GM12878 (cell line): Measurements from ENCODE around the gene SLC26A1. TPM values are rescaled to one million over a fixed set of nuclear protein-coding genes. Genes with fewer than 3 reads are reported as not detected.

Experiments used
- ATAC-seq: fragments of 200-7000 bp; cut with Tn5 transposase; 3 replicates; pipeline ENCODE4 v1.9.1; 2020; ENCODE audit warnings: mild to moderate bottlenecking, moderate library complexity
- BruUV-seq: library from RNA; stranded (reverse); fragments of 400-500 nt; replicated peaks from 2 replicates; lab custom pipeline; 2021; lab: Mats Ljungman, UMichigan
- CTCF ChIA-PET: fragments of 300-600 bp; sonication (Branson Sonifier 250); formaldehyde crosslinking; extraction: SDS; loops from one replicate; lab custom pipeline; 2021; ENCODE audit warnings: inconsistent platforms; lab: Yijun Ruan, JAX
- POLR2A ChIA-PET: fragments of 350-600 bp; formaldehyde crosslinking; extraction: SDS; loops from one replicate; lab custom pipeline; 2021; ENCODE audit warnings: inconsistent platforms; lab: Charles Lee
- RAD21 ChIA-PET: fragments of 300-600 bp; sonication (Branson Sonifier 250); formaldehyde crosslinking; loops from one replicate; lab custom pipeline; 2023; ENCODE audit warnings: antibody characterized with exemption; ENCODE audit not compliant: unreplicated experiment; lab: Charles Lee
- SMC1A ChIA-PET: fragments of 300-600 bp; sonication (Branson Sonifier 250); formaldehyde crosslinking; loops from one replicate; lab custom pipeline; 2023; ENCODE audit not compliant: unreplicated experiment, uncharacterized antibody; lab: Charles Lee
- DNase-seq: peaks from one replicate; pipeline ENCODE4 v3.0.0-alpha.2; 2011; ENCODE audit warnings: low read depth, low spot score
- FAIRE-seq: peaks from 3 replicates; lab custom pipeline; 2011; peaks lifted over from hg19 to GRCh38; lab: Jason Lieb, UNC
- H2AFZ ChIP-seq: 2 replicates; pipeline ENCODE4 v1.6.0; 2011; ENCODE audit warnings: low read depth, low read length, control low read depth; ENCODE audit not compliant: control insufficient read depth
- H3K27ac ChIP-seq: 2 replicates; pipeline ENCODE4 v1.5.1; 2011; ENCODE audit warnings: control low read depth; ENCODE audit not compliant: control insufficient read depth, insufficient read depth
- H3K27me3 ChIP-seq, 2 experiments: replicated peaks in 1 of 2; 2 replicates each; pipeline versions ENCODE4 v1.6.0 to v1.6.1; 2011; ENCODE audit warnings: low read length in 1 of 2; ENCODE audit not compliant: control insufficient read depth in 2 of 2, insufficient read depth in 2 of 2
- H3K36me3 ChIP-seq, 2 experiments: 2 replicates each; pipeline ENCODE4 v1.5.1; 2011; ENCODE audit warnings: low read length in 1 of 2; ENCODE audit not compliant: control insufficient read depth in 2 of 2, insufficient read depth in 2 of 2
- H3K4me1 ChIP-seq: 2 replicates; pipeline ENCODE4 v1.6.1; 2011; ENCODE audit warnings: mild to moderate bottlenecking, low read length, moderate library complexity, mixed read lengths; ENCODE audit not compliant: control insufficient read depth, insufficient read depth
- H3K4me2 ChIP-seq: 2 replicates; pipeline ENCODE4 v1.6.0; 2011; ENCODE audit warnings: control low read depth; ENCODE audit not compliant: control insufficient read depth, insufficient read depth
- H3K4me3 ChIP-seq: fragments of 200-600 bp; sonication (generic); 2 replicates; pipeline ENCODE4 v1.5.1; 2016
- H3K79me2 ChIP-seq: 2 replicates; pipeline ENCODE4 v1.6.0; 2011; ENCODE audit warnings: low read length; ENCODE audit not compliant: control insufficient read depth, insufficient read depth
- H3K9ac ChIP-seq: 2 replicates; pipeline ENCODE4 v1.8.0; 2011; ENCODE audit warnings: low read length, control low read depth, mixed read lengths; ENCODE audit not compliant: control insufficient read depth, insufficient read depth
- H3K9me3 ChIP-seq: replicated peaks from 3 replicates; pipeline ENCODE4 v1.5.1; 2011; ENCODE audit warnings: mild to moderate bottlenecking, low read length; ENCODE audit not compliant: control insufficient read depth, insufficient read depth
- H4K20me1 ChIP-seq: 2 replicates; pipeline ENCODE4 v1.6.0; 2011; ENCODE audit not compliant: control insufficient read depth, insufficient read depth
- BACH1 ChIP-seq: fragments of 450-650 bp; IDR thresholded peaks from 2 replicates; pipeline ENCODE4 v1.6.1; 2017; ENCODE audit warnings: mild to moderate bottlenecking, borderline replicate concordance
- BCL11A ChIP-seq: IDR thresholded peaks from 2 replicates; pipeline ENCODE4 v1.6.1; 2011; ENCODE audit warnings: low read depth, low read length
- CBX5 ChIP-seq: sonication (generic); IDR thresholded peaks from 2 replicates; pipeline ENCODE4 v1.6.1; 2016; ENCODE audit warnings: low read depth, moderate library complexity, mild to moderate bottlenecking, inconsistent platforms
- CREM ChIP-seq: IDR thresholded peaks from 2 replicates; pipeline ENCODE4 v1.6.1; 2014; ENCODE audit warnings: antibody characterized with exemption, low read depth
- EED ChIP-seq: sonication (generic); IDR thresholded peaks from 2 replicates; pipeline ENCODE4 v1.6.1; 2016; ENCODE audit warnings: antibody characterized with exemption, low read depth
- IKZF2 ChIP-seq, 2 experiments: fragments of 450-650 bp; IDR thresholded peaks; 2 replicates each; pipeline ENCODE4 v1.6.1; 2017; ENCODE audit warnings: mild to moderate bottlenecking in 2 of 2, moderate library complexity in 2 of 2
- MTA3 ChIP-seq: IDR thresholded peaks from 2 replicates; pipeline ENCODE4 v1.6.1; 2012; ENCODE audit warnings: low read length, inconsistent platforms, borderline replicate concordance
- NFIC ChIP-seq: IDR thresholded peaks from 2 replicates; pipeline ENCODE4 v1.6.1; 2012; ENCODE audit warnings: low read depth, mild to moderate bottlenecking, inconsistent platforms, low read length, moderate library complexity
- NR2F1 ChIP-seq: fragments of 450-650 bp; conservative IDR thresholded peaks from 2 replicates; pipeline ENCODE4 v1.6.1; 2017; ENCODE audit warnings: mild to moderate bottlenecking
- POLR2AphosphoS5 ChIP-seq: IDR thresholded peaks from 2 replicates; pipeline ENCODE4 v1.6.1; 2011; ENCODE audit warnings: mild to moderate bottlenecking, low read length, inconsistent platforms
- RAD21 ChIP-seq: IDR thresholded peaks from 2 replicates; pipeline ENCODE4 v1.6.1; 2011; ENCODE audit warnings: mild to moderate bottlenecking, low read depth, low read length, moderate library complexity; ENCODE audit not compliant: insufficient read depth
- STAT1 ChIP-seq: fragments of 450-650 bp; conservative IDR thresholded peaks from 2 replicates; pipeline ENCODE4 v1.6.1; 2014; ENCODE audit warnings: antibody characterized with exemption, mild to moderate bottlenecking
- ZBED1 ChIP-seq: IDR thresholded peaks from 2 replicates; pipeline ENCODE4 v1.6.1; 2016; ENCODE audit warnings: borderline replicate concordance
- WGBS: methylation state at CpG from one replicate; pipeline ENCODE4 v1.1.6; 2016; ENCODE audit warnings: low lambda C conversion rate; ENCODE audit not compliant: insufficient replicate concordance, insufficient coverage; ENCODE audit errors: missing lambda C conversion rate; 5-methylcytosine and 5-hydroxymethylcytosine counted together
- in situ Hi-C: fragments of 300-500 bp; cut with MboI; formaldehyde crosslinking; loops from 9 replicates; pipeline ENCODE4 v1.14.3; 2018; ENCODE audit warnings: mixed read lengths
- intact Hi-C: fragments of 100-400 bp; cut with micrococcal nuclease; formaldehyde crosslinking; loops from one replicate; pipeline ENCODE4 v1.14.2; 2022; ENCODE audit not compliant: unreplicated experiment
- polyA plus RNA-seq, 11 experiments: library from polyadenylated mRNA; depleted of rRNA in 4 of 11; unstranded in 6 of 11; stranded (reverse) in 5 of 11; fragments of >200 nt; fragmentation: Nextera tagmentation in 4 of 11; fragmentation: Illumina TruSeq in 1 of 11; extraction: Ambion mirVana in 4 of 11; extraction: Trizol in 1 of 11; gene quantifications; 1 replicate in 1 of 11; 2 replicates in 10 of 11; pipeline versions ENCODE4 v1.2.1 to v1.2.3, GENCODE V29; 2011 to 2016; ENCODE audit warnings: inconsistent platforms in 2 of 11, missing spikeins in 2 of 11, low read depth in 1 of 11
- total RNA-seq, 4 experiments: library from RNA; depleted of rRNA in 3 of 4; stranded (reverse); fragments of >200 nt in 3 of 4; fragmentation: Illumina TruSeq in 1 of 4; extraction: Trizol in 1 of 4; gene quantifications; 2 replicates each; pipeline versions ENCODE4 v1.2.1 to v1.2.3, GENCODE V29; 2013 to 2021
- TF ChIP-seq, protein P1 (sequence below): IDR thresholded peaks from 2 replicates; pipeline ENCODE4 v1.6.1; 2012; ENCODE audit warnings: low read depth, low read length, improper control_type of control experiment

SLC26A1 gene
- total and polyA plus RNA-seq, 10 of the 15 experiments (the other 5 are each of a cell fraction or from before 2014, with no cell fraction given): 0.05 to 0.96 (median 0.28) TPM; not detected in 5

- intact Hi-C loops (no loop called here), in situ Hi-C loops (no loop called here)
- no peak overlapping the region for H3K4me3 ChIP-seq
- H3K27me3 ChIP-seq: no peaks in the 10 kb centered on the region
- SMC1A ChIA-PET: no interaction called here
- H3K27ac ChIP-seq: no peak overlapping the region
- CTCF ChIA-PET: no interaction called here
- no peak for ATAC-seq
- no TSS peak for BruUV-seq
- H3K36me3 ChIP-seq: no peaks in the 10 kb centered on the region
- DNase-seq: no peak
- H3K79me2 ChIP-seq: no peaks in the 10 kb centered on the region
- POLR2A ChIA-PET: no interaction called here
- H3K4me2 ChIP-seq: no peak overlapping the region
- TF ChIP-seq, protein P1, sequence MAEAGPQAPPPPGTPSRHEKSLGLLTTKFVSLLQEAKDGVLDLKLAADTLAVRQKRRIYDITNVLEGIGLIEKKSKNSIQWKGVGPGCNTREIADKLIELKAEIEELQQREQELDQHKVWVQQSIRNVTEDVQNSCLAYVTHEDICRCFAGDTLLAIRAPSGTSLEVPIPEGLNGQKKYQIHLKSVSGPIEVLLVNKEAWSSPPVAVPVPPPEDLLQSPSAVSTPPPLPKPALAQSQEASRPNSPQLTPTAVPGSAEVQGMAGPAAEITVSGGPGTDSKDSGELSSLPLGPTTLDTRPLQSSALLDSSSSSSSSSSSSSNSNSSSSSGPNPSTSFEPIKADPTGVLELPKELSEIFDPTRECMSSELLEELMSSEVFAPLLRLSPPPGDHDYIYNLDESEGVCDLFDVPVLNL: no peak
- TF ChIP-seq STAT1 (no peak), ZBED1 (no peak), MTA3 (no peak), NFIC (no peak), POLR2AphosphoS5 (no peak), BACH1 (no peak), CREM (no peak), CBX5 (no peak), NR2F1 (no peak), BCL11A (no peak), RAD21 (no peak), IKZF2 (IDR thresholded peaks at IDR 0.05) (no peak), EED (no peak)
- RAD21 ChIA-PET: no interaction called here
- no peaks in the 10 kb centered on the region for H3K9me3 ChIP-seq
- no peak for FAIRE-seq
- WGBS: 52% methylated on average over 14 of the region's 19 CpGs
- H3K9ac ChIP-seq: no peak overlapping the region
- H3K4me1 ChIP-seq: no peaks in the 10 kb centered on the region
- H2AFZ ChIP-seq: no peak overlapping the region
- no peaks in the 10 kb centered on the region for H4K20me1 ChIP-seq
Measured at GRCh38 chr4:947491-947971, 45.7 kb downstream of the SLC26A1 start.
